ENCODE measurements around the gene CAT.

DNA sequence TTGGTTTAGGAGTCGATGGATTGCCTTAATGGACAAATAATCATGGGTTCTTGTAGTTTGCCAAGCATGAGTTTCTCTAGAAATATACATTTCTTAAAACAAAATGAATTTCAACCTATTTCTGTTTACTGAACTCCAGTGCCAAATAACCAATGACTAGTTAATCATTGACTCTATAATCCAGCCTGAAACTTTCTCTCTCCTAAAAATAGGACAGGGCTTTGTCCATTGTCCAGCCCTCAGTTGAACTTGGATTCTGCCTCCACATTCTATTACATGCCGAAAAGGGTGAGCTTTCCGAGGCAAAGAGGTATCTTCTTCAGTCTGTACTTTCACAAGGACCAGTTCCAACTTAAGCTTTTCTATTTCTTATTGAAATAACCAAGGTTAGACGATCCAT is 23.2 kb upstream of the CAT start:
- TF ChIP-seq, protein P1, sequence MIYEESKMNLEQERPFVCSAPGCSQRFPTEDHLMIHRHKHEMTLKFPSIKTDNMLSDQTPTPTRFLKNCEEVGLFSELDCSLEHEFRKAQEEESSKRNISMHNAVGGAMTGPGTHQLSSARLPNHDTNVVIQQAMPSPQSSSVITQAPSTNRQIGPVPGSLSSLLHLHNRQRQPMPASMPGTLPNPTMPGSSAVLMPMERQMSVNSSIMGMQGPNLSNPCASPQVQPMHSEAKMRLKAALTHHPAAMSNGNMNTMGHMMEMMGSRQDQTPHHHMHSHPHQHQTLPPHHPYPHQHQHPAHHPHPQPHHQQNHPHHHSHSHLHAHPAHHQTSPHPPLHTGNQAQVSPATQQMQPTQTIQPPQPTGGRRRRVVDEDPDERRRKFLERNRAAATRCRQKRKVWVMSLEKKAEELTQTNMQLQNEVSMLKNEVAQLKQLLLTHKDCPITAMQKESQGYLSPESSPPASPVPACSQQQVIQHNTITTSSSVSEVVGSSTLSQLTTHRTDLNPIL (CRISPR knock-in tag; IDR thresholded peaks at IDR 0.05; ENCODE audit: low read depth) = no peak
- no peak for TF ChIP-seq RARB (CRISPR knock-in tag; IDR thresholded peaks at IDR 0.05)
- no peak for TF ChIP-seq ZC3H10 (CRISPR knock-in tag; IDR thresholded peaks at IDR 0.05)
- TF ChIP-seq, protein P2, sequence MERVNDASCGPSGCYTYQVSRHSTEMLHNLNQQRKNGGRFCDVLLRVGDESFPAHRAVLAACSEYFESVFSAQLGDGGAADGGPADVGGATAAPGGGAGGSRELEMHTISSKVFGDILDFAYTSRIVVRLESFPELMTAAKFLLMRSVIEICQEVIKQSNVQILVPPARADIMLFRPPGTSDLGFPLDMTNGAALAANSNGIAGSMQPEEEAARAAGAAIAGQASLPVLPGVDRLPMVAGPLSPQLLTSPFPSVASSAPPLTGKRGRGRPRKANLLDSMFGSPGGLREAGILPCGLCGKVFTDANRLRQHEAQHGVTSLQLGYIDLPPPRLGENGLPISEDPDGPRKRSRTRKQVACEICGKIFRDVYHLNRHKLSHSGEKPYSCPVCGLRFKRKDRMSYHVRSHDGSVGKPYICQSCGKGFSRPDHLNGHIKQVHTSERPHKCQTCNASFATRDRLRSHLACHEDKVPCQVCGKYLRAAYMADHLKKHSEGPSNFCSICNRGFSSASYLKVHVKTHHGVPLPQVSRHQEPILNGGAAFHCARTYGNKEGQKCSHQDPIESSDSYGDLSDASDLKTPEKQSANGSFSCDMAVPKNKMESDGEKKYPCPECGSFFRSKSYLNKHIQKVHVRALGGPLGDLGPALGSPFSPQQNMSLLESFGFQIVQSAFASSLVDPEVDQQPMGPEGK (CRISPR knock-in tag; IDR thresholded peaks at IDR 0.05; ENCODE audit: borderline replicate concordance) = no peak
- no peak for TF ChIP-seq CSDC2 (CRISPR knock-in tag; IDR thresholded peaks at IDR 0.05)
- no peak for TF ChIP-seq ZNF70 (CRISPR knock-in tag; IDR thresholded peaks at IDR 0.05)
